PC-3 (cell line): ENCODE data around the gene GGNBP2. TPM values are rescaled to one million over a fixed set of nuclear protein-coding genes. Genes with fewer than 3 reads are reported as not detected.
A peak's percentile ranks its signal among the peaks of the same experiment; 100 is the strongest.

Experiments
- ATAC-seq: fragments of 200-7000 bp; cut with Tn5 transposase; 2 replicates; pipeline ENCODE4 v1.9.1; 2020; ENCODE audit warnings: mild to moderate bottlenecking, moderate library complexity
- BruUV-seq: library from RNA; stranded (reverse); fragments of 400-500 nt; replicated peaks from 2 replicates; lab custom pipeline; 2021; lab: Mats Ljungman, UMichigan
- CTCF ChIA-PET: fragments of 300-600 bp; sonication (Branson Sonifier 250); formaldehyde crosslinking; loops from one replicate; lab custom pipeline; 2022; ENCODE audit warnings: antibody characterized with exemption; lab: Charles Lee
- POLR2A ChIA-PET: fragments of 300-600 bp; sonication (Branson Sonifier 250); formaldehyde crosslinking; loops from one replicate; lab custom pipeline; 2022; ENCODE audit warnings: antibody characterized with exemption; ENCODE audit not compliant: unreplicated experiment; lab: Charles Lee
- DNase-seq: peaks from one replicate; pipeline ENCODE4 v3.0.0-alpha.2; 2015
- H2AFZ ChIP-seq: fragments of 300-600 bp; sonication (generic); 2 replicates; pipeline ENCODE4 v1.6.0; 2016; ENCODE audit warnings: antibody characterized with exemption, low read length
- H3F3A ChIP-seq: fragments of 300-600 bp; sonication (generic); one replicate; pipeline ENCODE4 v1.6.0; 2017; ENCODE audit warnings: antibody characterized with exemption, low read length, control low read depth, mild to moderate bottlenecking; ENCODE audit not compliant: unreplicated experiment
- H3K27ac ChIP-seq: fragments of 300-600 bp; sonication (generic); 2 replicates; pipeline ENCODE4 v1.5.1; 2016; ENCODE audit warnings: mild to moderate bottlenecking, low read length
- H3K27me3 ChIP-seq: fragments of 300-600 bp; sonication (generic); 2 replicates; pipeline ENCODE4 v1.6.1; 2016; ENCODE audit warnings: low read length, mixed read lengths
- H3K36me3 ChIP-seq: fragments of 300-600 bp; sonication (generic); 2 replicates; pipeline ENCODE4 v1.6.1; 2016; ENCODE audit warnings: low read depth, mixed run types, low read length, mixed read lengths
- H3K4me1 ChIP-seq: fragments of 300-600 bp; sonication (generic); 2 replicates; pipeline ENCODE4 v1.5.1; 2016; ENCODE audit warnings: low read length; ENCODE audit not compliant: insufficient read depth
- H3K4me2 ChIP-seq: fragments of 300-600 bp; sonication (generic); 2 replicates; pipeline ENCODE4 v1.6.0; 2016; ENCODE audit warnings: low read length
- H3K4me3 ChIP-seq: fragments of 300-600 bp; sonication (generic); 2 replicates; pipeline ENCODE4 v1.5.1; 2016; ENCODE audit warnings: mild to moderate bottlenecking, low read length, mixed read lengths
- H3K79me2 ChIP-seq: fragments of 300-600 bp; sonication (generic); 2 replicates; pipeline ENCODE4 v1.6.1; 2017; ENCODE audit warnings: low read length, mixed read lengths
- H3K9ac ChIP-seq: fragments of 300-600 bp; sonication (generic); 2 replicates; pipeline ENCODE4 v1.6.0; 2016; ENCODE audit warnings: mild to moderate bottlenecking, low read length
- H3K9me2 ChIP-seq: fragments of 300-600 bp; sonication (generic); replicated peaks from 2 replicates; pipeline ENCODE4 v1.6.1; 2016; ENCODE audit warnings: mixed run types, low read length, mixed read lengths
- H3K9me3 ChIP-seq: fragments of 300-600 bp; sonication (generic); 2 replicates; pipeline ENCODE4 v1.6.1; 2016; ENCODE audit warnings: low read length, mixed read lengths
- H4K20me1 ChIP-seq: fragments of 300-600 bp; sonication (generic); 2 replicates; pipeline ENCODE4 v1.6.1; 2016; ENCODE audit warnings: low read length, mixed read lengths
- CTCF ChIP-seq: fragments of 300-600 bp; sonication (generic); conservative IDR thresholded peaks from 2 replicates; pipeline ENCODE4 v1.5.1; 2017; ENCODE audit warnings: antibody characterized with exemption, low read depth, mild to moderate bottlenecking, low read length
- EZH2 ChIP-seq: fragments of 300-600 bp; sonication (generic); IDR thresholded peaks from one replicate; pipeline ENCODE4 v1.6.1; 2017; ENCODE audit warnings: antibody characterized with exemption, mild to moderate bottlenecking, low read length; ENCODE audit not compliant: unreplicated experiment
- EZH2phosphoT487 ChIP-seq: fragments of 300-600 bp; sonication (generic); IDR thresholded peaks from 2 replicates; pipeline ENCODE4 v1.6.1; 2018; ENCODE audit warnings: mild to moderate bottlenecking, antibody characterized with exemption, low read length, borderline replicate concordance
- intact Hi-C: fragments of 100-400 bp; cut with micrococcal nuclease; formaldehyde crosslinking; loops from 2 replicates; pipeline ENCODE4 v1.9.0; 2023
- total RNA-seq: library from RNA; depleted of rRNA; stranded (reverse); fragments of >200 nt; gene quantifications from 2 replicates; pipeline ENCODE4 v1.2.3, GENCODE V29; 2014

Gene GGNBP2
- total RNA-seq, 1 experiment from 2014 or later, result 33.0 TPM

- no peak overlapping the region for H2AFZ ChIP-seq
- 0 out of 2 replicates have a peak, but pooled peaks cover 4% of the 10 kb centered on the region for H4K20me1 ChIP-seq
- peaks cover 42% of the 10 kb centered on the region for H3K36me3 ChIP-seq
- no peak overlapping the region for H3K4me3 ChIP-seq
- no peak for ATAC-seq
- H3K9me3 ChIP-seq, result no peaks in the 10 kb centered on the region
- H3K27me3 ChIP-seq, result no peaks in the 10 kb centered on the region
- H3K4me2 ChIP-seq, result no peak overlapping the region
- intact Hi-C loops, result no loop called here
- peaks cover 39% of the 10 kb centered on the region for H3K4me1 ChIP-seq
- DNase-seq, result no peak
- no TSS peak for BruUV-seq
- peaks cover 13% of the 10 kb centered on the region for H3K79me2 ChIP-seq
- no peaks in the 10 kb centered on the region for H3K9me2 ChIP-seq
- H3K9ac ChIP-seq, result no peak overlapping the region
- no peaks in the 10 kb centered on the region for H3F3A ChIP-seq
- CTCF ChIA-PET, result no interaction called here
- POLR2A ChIA-PET, result no interaction called here
- no peak for TF ChIP-seq EZH2
- no peak for TF ChIP-seq EZH2phosphoT487
- no peak for TF ChIP-seq CTCF
- H3K27ac ChIP-seq, result no peak overlapping the region
These were observed 18.8 kb upstream of the GGNBP2 start for GRCh38 chr17:36525888-36526287.

GRCh38 chr17:36527621-36528250, 17.0 kb upstream of the GGNBP2 start:
- ChIA-PET POLR2A (interaction anchor here (0.6 kb wide), 1 partner anchor 694 kb away, joined by 3 read pairs; no protein-coding TSS in a partner anchor), CTCF (no interaction called here)
- H3K9me2 ChIP-seq, result no peaks in the 10 kb centered on the region
- H3K9ac ChIP-seq, result no peak overlapping the region
- H2AFZ ChIP-seq, result no peak overlapping the region
- peaks cover 43% of the 10 kb centered on the region for H3K36me3 ChIP-seq
- intact Hi-C loops, result no loop called here
- no peaks in the 10 kb centered on the region for H3K9me3 ChIP-seq
- no peak for ATAC-seq
- DNase-seq, result no peak
- no peak overlapping the region for H3K4me2 ChIP-seq
- H3K27ac ChIP-seq, result no peak overlapping the region
- H3K4me1 ChIP-seq, result peaks cover 47% of the 10 kb centered on the region
- no peaks in the 10 kb centered on the region for H3K27me3 ChIP-seq
- H3K79me2 ChIP-seq, result peaks cover 26% of the 10 kb centered on the region
- H3K4me3 ChIP-seq, result no peak overlapping the region
- H3F3A ChIP-seq, result no peaks in the 10 kb centered on the region
- 0 out of 2 replicates have a peak, but pooled peaks cover 4% of the 10 kb centered on the region for H4K20me1 ChIP-seq
- no TSS peak for BruUV-seq
- no peak for TF ChIP-seq EZH2
- TF ChIP-seq EZH2phosphoT487, result no peak
- TF ChIP-seq CTCF, result no peak

GRCh38 chr17:36529121-36529520, 15.6 kb upstream of the GGNBP2 start:
- intact Hi-C loops, result no loop called here
- ChIA-PET CTCF (no interaction called here), POLR2A (no interaction called here)
- BruUV-seq, result no TSS peak
- Histone ChIP-seq H4K20me1 (0 out of 2 replicates have a peak, but pooled peaks cover 4% of the 10 kb centered on the region), H3K36me3 (peaks cover 50% of the 10 kb centered on the region), H3K79me2 (peaks cover 38% of the 10 kb centered on the region), H2AFZ (no peak overlapping the region), H3K4me3 (no peak overlapping the region), H3K9me3 (no peaks in the 10 kb centered on the region), H3K9ac (no peak overlapping the region), H3F3A (no peaks in the 10 kb centered on the region), H3K9me2 (no peaks in the 10 kb centered on the region), H3K4me2 (peak overlapping the region; percentile 18), H3K27me3 (no peaks in the 10 kb centered on the region), H3K4me1 (peaks cover 56% of the 10 kb centered on the region), H3K27ac (peak overlapping the region; percentile 24; the same call in 1 of the 2 replicates)
- TF ChIP-seq EZH2 (no peak), CTCF (no peak)
- ATAC-seq, result peak; percentile 67
- peak; percentile 65 for DNase-seq
